ENCODE measurements around the gene CNTNAP2. TPM values are rescaled to one million over a fixed set of nuclear protein-coding genes. Genes with fewer than 3 reads are reported as not detected.

CNTNAP2 gene
- total and polyA plus RNA-seq, 2 of the 13 experiments (the other 11 are each of a cell fraction or from before 2014, with no cell fraction given), result 0.40 to 0.42 TPM

GRCh38 chr7:147852833-147853232, 1736.2 kb downstream of the CNTNAP2 start (continued):
- TF ChIP-seq ZHX2 (IDR thresholded peaks at IDR 0.05; ENCODE audit: low read depth) (no peak), ZHX2 (CRISPR knock-in tag; IDR thresholded peaks at IDR 0.05; ENCODE audit: borderline replicate concordance) (no peak), ZNF33A (CRISPR knock-in tag; IDR thresholded peaks at IDR 0.05; ENCODE audit: borderline replicate concordance) (no peak)

GRCh38 chr7:147857152-147858140, 1740.8 kb downstream of the CNTNAP2 start:
- ATAC-seq (no peak), DNase-seq (ENCODE audit: low spot score) (no peak), FAIRE-seq (no peak)
- no peak overlapping the region for H3K4me2 ChIP-seq (ENCODE audit: low read depth, low read length)
- no peak overlapping the region for H3K9ac ChIP-seq (ENCODE audit: insufficient read depth, low read depth, low read length)
- H3K36me3 ChIP-seq (replicated peaks in 1 of 2; ENCODE audit: control insufficient read depth in 1 of 2, insufficient read depth in 2 of 2, low read length in 2 of 2), result no peaks in the 10 kb centered on the region
- ChIA-PET CTCF (ENCODE audit: low intra/inter-chr PET ratio, low total read pairs) (no interaction called here), POLR2A (no interaction called here)
- no peak overlapping the region for H3K27ac ChIP-seq (ENCODE audit: extremely low read length, insufficient read depth, low read length)
- no TSS peak for BruUV-seq (replicated peaks)
- intact Hi-C loops (cut with micrococcal nuclease; ENCODE audit: unreplicated experiment) (no loop called here), in situ Hi-C loops (cut with HindIII; ENCODE audit: extremely low pct_ligation_motif_present, low pct_unique_long_range_greater_than_20kb) (no loop called here)
- H4K20me1 ChIP-seq (ENCODE audit: insufficient read depth, low read length), result no peaks in the 10 kb centered on the region
- WGBS (ENCODE audit: low lambda C conversion rate), result under 1% methylated on average over 8 of the region's 8 CpGs
- H2AFZ ChIP-seq (ENCODE audit: low read length), result no peak overlapping the region
- H3K9me3 ChIP-seq (ENCODE audit: low read length), result no peaks in the 10 kb centered on the region
- no peaks in the 10 kb centered on the region for H3K4me1 ChIP-seq (ENCODE audit: insufficient read depth, low read length)
- H3K27me3 ChIP-seq (ENCODE audit: control insufficient read depth in 1 of 2, insufficient read depth in 2 of 2, low read length in 2 of 2), result no peaks in the 10 kb centered on the region; a peak in 1 of 5 replicates
- no peaks in the 10 kb centered on the region for H3K79me2 ChIP-seq (ENCODE audit: insufficient read depth, low read length)
- no peak overlapping the region for H3K4me3 ChIP-seq (replicated peaks in 1 of 3; ENCODE audit: insufficient read depth in 1 of 3, low read depth in 2 of 3, low read length in 3 of 3)
- no peak for TF ChIP-seq MATR3 (CRISPR knock-in tag; IDR thresholded peaks at IDR 0.05)
- TF ChIP-seq POLR2AphosphoS2 (IDR thresholded peaks at IDR 0.05; ENCODE audit: low read depth, low read length), result no peak
- TF ChIP-seq ZZZ3 (CRISPR knock-in tag; IDR thresholded peaks at IDR 0.05; ENCODE audit: borderline replicate concordance), result no peak
- TF ChIP-seq U2AF2 (IDR thresholded peaks at IDR 0.05; ENCODE audit: low read depth, low read length), result no peak
- TF ChIP-seq ATF6 (CRISPR knock-in tag; conservative IDR thresholded peaks at IDR 0.05), result no peak
- TF ChIP-seq ONECUT2 (CRISPR knock-in tag; IDR thresholded peaks at IDR 0.05), result no peak
- no peak for TF ChIP-seq TCF7 (IDR thresholded peaks at IDR 0.05; ENCODE audit: low read depth)
- TF ChIP-seq ARID3A (IDR thresholded peaks at IDR 0.05; ENCODE audit: low read depth, low read length), result no peak
- no peak for TF ChIP-seq SNAI1 (CRISPR knock-in tag; IDR thresholded peaks at IDR 0.05; ENCODE audit: borderline replicate concordance)
